ENCODE measurements around the gene TNFRSF25. TPM values are rescaled to one million over a fixed set of nuclear protein-coding genes. Genes with fewer than 3 reads are reported as not detected.
A peak's percentile ranks its signal among the peaks of the same experiment; 100 is the strongest.
"Not testable (repeated sequence)": the region's sequence is repeated elsewhere in the genome, so short reads cannot be mapped to it uniquely, and the experiment has no call there.

The TNFRSF25 gene
- total and polyA plus RNA-seq, 11 donors, result 4.7 to 17.5 (median 9.3) TPM

GRCh38 chr1:6435547-6435946, 30.4 kb downstream of the TNFRSF25 start:
- TF ChIP-seq CTCF (IDR thresholded peaks at IDR 0.05) (no peak), POLR2A (IDR thresholded peaks at IDR 0.05) (no peak)
- Histone ChIP-seq H3K27ac (no peak overlapping the region), H3K27me3 (peaks cover 1 to 39% (median 18%) of the 10 kb centered on the region in 9 donors), H3K36me3 (no peaks in the 10 kb centered on the region), H3K4me1 (peaks cover 0 to 6% (median 0%) of the 10 kb centered on the region in 12 donors), H3K4me3 (no peak overlapping the region), H3K9me3 (no peaks in the 10 kb centered on the region)
- 76 to 100% (median 90%) methylated on average over 2 to 3 of the region's 3 CpGs for WGBS, 4 donors
- no peak for DNase-seq
- no peak for ATAC-seq
- intact Hi-C loops (cut with DNase I), result loop anchor here in 2 of 10 donors (5.0 kb wide), 2 partner anchors 73 to 188 kb away; no protein-coding TSS in a partner anchor

- peaks cover 0 to 4% (median 0%) of the 10 kb centered on the region in 12 donors for H3K4me1 ChIP-seq
- no peak overlapping the region for H3K4me3 ChIP-seq
- 84 to 91% (median 89%) methylated on average over 15 of the region's 15 CpGs for WGBS, 4 donors
- ATAC-seq, result no peak
- intact Hi-C loops (cut with DNase I), result loop anchor here in 2 of 10 donors (5.0 kb wide), 2 partner anchors 73 to 188 kb away; no protein-coding TSS in a partner anchor
- H3K36me3 ChIP-seq, result no peaks in the 10 kb centered on the region
- no peaks in the 10 kb centered on the region for H3K9me3 ChIP-seq
- peaks cover 0 to 37% (median 19%) of the 10 kb centered on the region in 9 donors for H3K27me3 ChIP-seq
- no peak for DNase-seq
- TF ChIP-seq CTCF (IDR thresholded peaks at IDR 0.05), result no peak
- TF ChIP-seq POLR2A (IDR thresholded peaks at IDR 0.05), result no peak
- H3K27ac ChIP-seq, result no peak overlapping the region
These were observed 30.8 kb downstream of the TNFRSF25 start for GRCh38 chr1:6435129-6435528.

GRCh38 chr1:6434186-6434585, 31.8 kb downstream of the TNFRSF25 start:
- H3K4me1 ChIP-seq, result peaks cover 0 to 9% (median 0%) of the 10 kb centered on the region in 12 donors
- no peak for TF ChIP-seq POLR2A (IDR thresholded peaks at IDR 0.05)
- TF ChIP-seq CTCF (IDR thresholded peaks at IDR 0.05), result no peak
- no peak overlapping the region for H3K27ac ChIP-seq
- WGBS, 4 donors, result 74 to 83% (median 77%) methylated on average over 5 of the region's 5 CpGs
- no peaks in the 10 kb centered on the region for H3K9me3 ChIP-seq
- ATAC-seq (no peak), DNase-seq (no peak)
- H3K36me3 ChIP-seq, result no peaks in the 10 kb centered on the region
- intact Hi-C loops (cut with DNase I), result no loop called here
- no peak overlapping the region for H3K4me3 ChIP-seq
- peaks cover 0 to 33% (median 10%) of the 10 kb centered on the region in 9 donors for H3K27me3 ChIP-seq

GRCh38 chr1:6431645-6432579, 34.1 kb downstream of the TNFRSF25 start:
- intact Hi-C loops (cut with DNase I); DNase-seq; H3K36me3 ChIP-seq; H3K4me1 ChIP-seq; H3K27ac ChIP-seq; H3K4me3 ChIP-seq; H3K9me3 ChIP-seq; ATAC-seq: not testable (repeated sequence)
- 67 to 79% (median 77%) methylated on average over 10 to 13 of the region's 13 CpGs for WGBS, 4 donors
- peaks cover 0 to 32% (median 15%) of the 10 kb centered on the region in 9 donors for H3K27me3 ChIP-seq

- H3K4me3 ChIP-seq; intact Hi-C loops (cut with DNase I); DNase-seq; H3K27ac ChIP-seq; H3K36me3 ChIP-seq; H3K9me3 ChIP-seq: not testable (repeated sequence)
- ATAC-seq, result peak in 1 of 4 donors; percentile 24
- H3K4me1 ChIP-seq, result peaks cover 0 to 14% (median 1%) of the 10 kb centered on the region in 12 donors
- H3K27me3 ChIP-seq, result peaks cover 18 to 53% (median 36%) of the 10 kb centered on the region in 9 donors
- WGBS, 4 donors, result 23 to 38% (median 32%) methylated on average over 15 to 19 of the region's 19 CpGs
These were observed 36.1 kb downstream of the TNFRSF25 start for GRCh38 chr1:6429660-6430411.

- ATAC-seq; intact Hi-C loops (cut with DNase I); DNase-seq; H3K4me3 ChIP-seq; H3K36me3 ChIP-seq; H3K9me3 ChIP-seq; H3K27ac ChIP-seq: not testable (repeated sequence)
- WGBS, 4 donors, result 71 to 93% (median 83%) methylated on average over 1 to 6 of the region's 6 CpGs
- H3K4me1 ChIP-seq, result peaks cover 4 to 28% (median 10%) of the 10 kb centered on the region in 12 donors
- H3K27me3 ChIP-seq, result peaks cover 29 to 66% (median 49%) of the 10 kb centered on the region in 9 donors
These were observed 37.5 kb downstream of the TNFRSF25 start for GRCh38 chr1:6428453-6428852.

All from heart left ventricle (tissue), 16 donors.